Measurements from ENCODE around the gene MARCHF7. TPM values are rescaled to one million over a fixed set of nuclear protein-coding genes. Genes with fewer than 3 reads are reported as not detected.
"Not testable (repeated sequence)": the region's sequence is repeated elsewhere in the genome, so short reads cannot be mapped to it uniquely, and the experiment has no call there.

MARCHF7 gene, protein sequence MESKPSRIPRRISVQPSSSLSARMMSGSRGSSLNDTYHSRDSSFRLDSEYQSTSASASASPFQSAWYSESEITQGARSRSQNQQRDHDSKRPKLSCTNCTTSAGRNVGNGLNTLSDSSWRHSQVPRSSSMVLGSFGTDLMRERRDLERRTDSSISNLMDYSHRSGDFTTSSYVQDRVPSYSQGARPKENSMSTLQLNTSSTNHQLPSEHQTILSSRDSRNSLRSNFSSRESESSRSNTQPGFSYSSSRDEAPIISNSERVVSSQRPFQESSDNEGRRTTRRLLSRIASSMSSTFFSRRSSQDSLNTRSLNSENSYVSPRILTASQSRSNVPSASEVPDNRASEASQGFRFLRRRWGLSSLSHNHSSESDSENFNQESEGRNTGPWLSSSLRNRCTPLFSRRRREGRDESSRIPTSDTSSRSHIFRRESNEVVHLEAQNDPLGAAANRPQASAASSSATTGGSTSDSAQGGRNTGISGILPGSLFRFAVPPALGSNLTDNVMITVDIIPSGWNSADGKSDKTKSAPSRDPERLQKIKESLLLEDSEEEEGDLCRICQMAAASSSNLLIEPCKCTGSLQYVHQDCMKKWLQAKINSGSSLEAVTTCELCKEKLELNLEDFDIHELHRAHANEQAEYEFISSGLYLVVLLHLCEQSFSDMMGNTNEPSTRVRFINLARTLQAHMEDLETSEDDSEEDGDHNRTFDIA
- 10 to 100 TPM; 73.8 to 91.5 (median 84.7) TPM for total RNA-seq (2021; fragmentation: NEBNext Ultra II Directional; extraction: Animal tissue kit (Norgen Biotek cat#: 25700))
- long read RNA-seq, full-length matches to known transcripts: 13 of 69 reads
- long read RNA-seq, partial matches to known transcripts: 12 of 69 reads
- long read RNA-seq, other reads (novel, unspliced or antisense): 44 of 69 reads

DNA sequence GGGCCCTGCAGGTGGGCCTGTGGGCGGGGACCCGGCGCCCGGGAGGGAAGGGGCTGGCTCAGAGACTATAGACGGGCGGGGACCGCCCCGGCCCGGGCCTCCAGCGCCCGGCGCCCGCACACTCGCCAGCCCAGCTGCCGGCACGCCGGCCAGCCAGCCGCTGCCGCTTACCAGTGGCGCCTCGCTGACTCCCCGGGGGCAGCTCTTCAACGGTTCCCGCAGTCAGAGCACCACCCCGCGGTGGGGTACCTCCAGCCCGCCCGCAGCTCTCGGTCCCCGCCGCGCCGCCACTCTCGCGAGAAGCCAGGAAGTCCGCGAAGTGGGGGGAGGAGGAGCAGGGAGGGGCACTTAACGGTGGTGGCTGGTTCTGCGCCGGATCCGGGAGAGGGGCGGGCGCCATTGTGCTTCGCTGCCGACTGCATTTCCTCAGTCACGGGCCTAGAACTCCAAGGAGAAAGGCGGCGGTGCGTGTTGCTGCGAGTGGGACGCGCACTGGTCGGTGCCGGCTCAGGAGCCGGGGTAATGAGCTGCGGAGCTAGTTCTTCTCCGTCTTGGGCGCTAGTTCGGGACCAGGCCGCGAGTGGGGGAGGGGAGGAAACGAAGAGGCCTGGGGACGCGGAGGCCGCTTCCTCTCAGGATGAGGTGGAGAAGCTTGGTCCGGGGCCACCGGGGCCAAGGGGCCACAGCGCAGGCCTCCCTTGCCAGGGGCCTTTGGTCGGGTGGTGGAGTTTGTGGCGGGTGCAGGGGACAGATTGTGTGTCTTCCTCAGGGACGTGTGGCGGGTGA, at the start of gene MARCHF7:
Gene MARCHF7, plus strand, starts transcription at position 364 of the 786 bp plus-strand sequence. CDS start 16,517 bp downstream, outside the sequence.
- TF ChIP-seq, protein P1, sequence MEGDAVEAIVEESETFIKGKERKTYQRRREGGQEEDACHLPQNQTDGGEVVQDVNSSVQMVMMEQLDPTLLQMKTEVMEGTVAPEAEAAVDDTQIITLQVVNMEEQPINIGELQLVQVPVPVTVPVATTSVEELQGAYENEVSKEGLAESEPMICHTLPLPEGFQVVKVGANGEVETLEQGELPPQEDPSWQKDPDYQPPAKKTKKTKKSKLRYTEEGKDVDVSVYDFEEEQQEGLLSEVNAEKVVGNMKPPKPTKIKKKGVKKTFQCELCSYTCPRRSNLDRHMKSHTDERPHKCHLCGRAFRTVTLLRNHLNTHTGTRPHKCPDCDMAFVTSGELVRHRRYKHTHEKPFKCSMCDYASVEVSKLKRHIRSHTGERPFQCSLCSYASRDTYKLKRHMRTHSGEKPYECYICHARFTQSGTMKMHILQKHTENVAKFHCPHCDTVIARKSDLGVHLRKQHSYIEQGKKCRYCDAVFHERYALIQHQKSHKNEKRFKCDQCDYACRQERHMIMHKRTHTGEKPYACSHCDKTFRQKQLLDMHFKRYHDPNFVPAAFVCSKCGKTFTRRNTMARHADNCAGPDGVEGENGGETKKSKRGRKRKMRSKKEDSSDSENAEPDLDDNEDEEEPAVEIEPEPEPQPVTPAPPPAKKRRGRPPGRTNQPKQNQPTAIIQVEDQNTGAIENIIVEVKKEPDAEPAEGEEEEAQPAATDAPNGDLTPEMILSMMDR (IDR thresholded peaks at IDR 0.05): peak; percentile 79
- peaks cover 59% of the 10 kb centered on the region for H3K4me1 Mint-ChIP-seq (ENCODE audit: low read depth)
- peak within 1 kb of the TSS; percentile 100 for H3K27ac Mint-ChIP-seq
- peaks cover 3% of the 10 kb centered on the region for H3K27me3 Mint-ChIP-seq (ENCODE audit: insufficient read depth)
- H3K4me3 Mint-ChIP-seq: peak within 1 kb of the TSS; percentile 100
- DNase-seq: peak; percentile 94
- H3K9me3 Mint-ChIP-seq: peaks cover 4% of the 10 kb centered on the region; the same call in 1 of the 2 replicates
- peaks cover 46% of the 10 kb centered on the region for H3K36me3 Mint-ChIP-seq (ENCODE audit: low read depth)

DNA sequence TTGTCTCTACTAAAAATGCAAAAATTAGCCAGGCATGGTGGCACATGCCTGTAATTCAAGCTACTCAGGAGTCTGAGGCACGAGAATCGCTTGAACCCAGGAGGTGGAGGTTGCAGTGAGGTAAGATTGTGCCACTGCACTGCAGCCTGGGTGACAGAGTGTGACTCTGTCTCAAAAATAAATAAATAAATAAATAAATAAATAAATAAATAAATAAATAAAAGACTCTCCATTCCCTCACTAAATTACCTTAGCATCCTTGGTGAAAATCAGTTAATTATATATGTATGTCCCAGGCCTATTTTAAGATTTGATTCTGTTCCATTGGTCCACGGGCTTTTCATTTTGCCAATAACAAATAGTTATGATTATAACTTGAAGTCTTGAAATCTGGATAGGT, 44.9 kb upstream of the MARCHF7 start:
- not testable (repeated sequence) for H3K4me1 Mint-ChIP-seq (ENCODE audit: low read depth); H3K36me3 Mint-ChIP-seq (ENCODE audit: low read depth); H3K27me3 Mint-ChIP-seq (ENCODE audit: insufficient read depth); H3K4me3 Mint-ChIP-seq; H3K9me3 Mint-ChIP-seq; H3K27ac Mint-ChIP-seq; DNase-seq

DNA sequence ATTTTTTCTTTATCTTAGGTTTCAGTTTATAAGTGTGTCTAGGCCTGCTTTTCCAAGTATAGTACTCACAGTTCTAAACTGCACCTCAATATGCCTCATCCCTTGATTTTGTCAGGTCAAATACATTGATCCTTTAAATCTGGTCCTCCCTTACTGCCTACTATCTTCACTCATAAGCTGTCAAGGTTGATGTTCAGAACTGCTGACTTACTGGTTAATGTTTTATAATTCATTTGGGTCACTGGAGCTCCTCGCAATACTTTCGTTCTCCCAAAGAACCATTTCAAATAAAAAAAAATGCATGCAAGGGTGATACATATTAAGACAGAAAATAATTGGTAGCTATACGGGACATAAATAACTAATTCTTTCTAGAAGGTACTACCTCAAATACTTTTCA, 41.3 kb upstream of the MARCHF7 start:
- H3K4me3 Mint-ChIP-seq: no peak overlapping the region
- no peak for DNase-seq
- H3K4me1 Mint-ChIP-seq (ENCODE audit: low read depth): no peaks in the 10 kb centered on the region
- no peaks in the 10 kb centered on the region for H3K27me3 Mint-ChIP-seq (ENCODE audit: insufficient read depth)
- H3K9me3 Mint-ChIP-seq: no peaks in the 10 kb centered on the region
- TF ChIP-seq, protein P1 (IDR thresholded peaks at IDR 0.05): no peak
- no peaks in the 10 kb centered on the region for H3K36me3 Mint-ChIP-seq (ENCODE audit: low read depth)
- no peak overlapping the region for H3K27ac Mint-ChIP-seq

DNA sequence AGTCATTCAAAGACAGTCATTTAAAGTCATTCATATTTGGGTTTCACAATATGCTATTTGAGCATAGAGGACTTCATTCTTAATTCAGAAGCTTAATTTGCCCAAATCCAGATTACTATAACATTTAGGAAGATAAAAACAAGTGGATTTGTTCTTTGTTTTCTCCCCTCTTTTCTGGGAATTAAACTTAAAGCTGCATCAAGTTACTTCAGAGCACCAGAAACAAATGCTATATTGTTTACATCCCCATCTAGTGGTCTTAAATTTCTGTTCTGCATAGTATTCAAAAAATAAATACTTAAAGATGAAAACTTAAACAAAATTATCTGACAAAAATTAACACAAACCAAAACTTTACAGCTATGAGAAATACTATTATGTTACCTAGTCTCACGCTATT, 34.7 kb upstream of the MARCHF7 start:
- DNase-seq: peak; percentile 10
- TF ChIP-seq, protein P1 (IDR thresholded peaks at IDR 0.05): peak; percentile 74
- no peaks in the 10 kb centered on the region for H3K36me3 Mint-ChIP-seq (ENCODE audit: low read depth)

DNA sequence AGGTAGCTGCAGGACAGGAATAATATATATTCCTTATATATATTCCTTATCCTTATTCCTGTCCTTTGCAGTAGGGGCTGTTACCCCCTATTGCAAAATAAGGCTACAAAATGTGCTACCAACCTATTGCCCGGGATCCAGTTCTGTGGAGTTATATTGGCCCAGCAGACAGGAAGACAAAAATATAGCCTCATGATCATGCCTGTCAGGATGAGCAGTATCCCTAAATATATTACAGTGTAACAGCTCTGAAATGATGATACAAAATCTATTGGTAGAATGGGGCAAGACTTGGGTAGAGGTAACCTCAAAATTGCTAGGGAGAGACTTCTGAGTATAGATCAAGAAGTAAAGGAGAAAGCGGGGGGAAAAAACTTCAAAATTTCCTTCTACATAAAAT, 31.6 kb upstream of the MARCHF7 start:
- TF ChIP-seq, protein P1 (IDR thresholded peaks at IDR 0.05): no peak
- no peak overlapping the region for H3K27ac Mint-ChIP-seq
- H3K4me3 Mint-ChIP-seq: no peak overlapping the region
- no peaks in the 10 kb centered on the region for H3K27me3 Mint-ChIP-seq (ENCODE audit: insufficient read depth)
- H3K4me1 Mint-ChIP-seq (ENCODE audit: low read depth): peaks cover 36% of the 10 kb centered on the region
- H3K36me3 Mint-ChIP-seq (ENCODE audit: low read depth): no peaks in the 10 kb centered on the region
- no peak for DNase-seq
- no peaks in the 10 kb centered on the region for H3K9me3 Mint-ChIP-seq

More for the DNA sequence above, 34.7 kb upstream of the MARCHF7 start:
- H3K4me3 Mint-ChIP-seq: no peak overlapping the region
- no peak overlapping the region for H3K27ac Mint-ChIP-seq
- H3K9me3 Mint-ChIP-seq: no peaks in the 10 kb centered on the region
- peaks cover 6% of the 10 kb centered on the region for H3K4me1 Mint-ChIP-seq (ENCODE audit: low read depth)
- no peaks in the 10 kb centered on the region for H3K27me3 Mint-ChIP-seq (ENCODE audit: insufficient read depth)

Data from HFFc6 (cell line).